Hepatocyte (in vitro differentiated cells): ENCODE data around the gene TCF7L2. TPM values are rescaled to one million over a fixed set of nuclear protein-coding genes. Genes with fewer than 3 reads are reported as not detected.

Source experiments
- DNase-seq: peaks from one replicate; pipeline ENCODE4 v3.0.0-alpha.2; 2016; ENCODE audit warnings: low spot score
- H2AFZ ChIP-seq: fragments of 200-600 bp; sonication (generic); 2 replicates; pipeline ENCODE4 v1.6.0; 2016; ENCODE audit warnings: antibody characterized with exemption, mild to moderate bottlenecking
- H3K27ac ChIP-seq: fragments of 200-600 bp; sonication (generic); 2 replicates; pipeline ENCODE4 v1.5.1; 2016; ENCODE audit warnings: mild to moderate bottlenecking
- H3K27me3 ChIP-seq: fragments of 200-600 bp; sonication (generic); 2 replicates; pipeline ENCODE4 v1.6.1; 2016
- H3K36me3 ChIP-seq: fragments of 200-600 bp; sonication (generic); replicated peaks from 2 replicates; pipeline ENCODE4 v1.5.1; 2016; ENCODE audit warnings: low read depth; ENCODE audit not compliant: insufficient read depth
- H3K4me1 ChIP-seq: fragments of 200-600 bp; sonication (generic); 2 replicates; pipeline ENCODE4 v1.5.1; 2016; ENCODE audit warnings: mild to moderate bottlenecking, moderate library complexity; ENCODE audit not compliant: insufficient read depth
- H3K4me2 ChIP-seq: fragments of 200-600 bp; sonication (generic); 2 replicates; pipeline ENCODE4 v1.6.0; 2016
- H3K4me3 ChIP-seq: fragments of 200-600 bp; sonication (generic); 2 replicates; pipeline ENCODE4 v1.5.1; 2016; ENCODE audit warnings: mild to moderate bottlenecking
- H3K79me2 ChIP-seq: fragments of 200-600 bp; sonication (generic); 2 replicates; pipeline ENCODE4 v1.6.0; 2017; ENCODE audit warnings: mild to moderate bottlenecking
- H3K9me2 ChIP-seq: fragments of 200-600 bp; sonication (generic); replicated peaks from 2 replicates; pipeline ENCODE4 v1.6.0; 2017; ENCODE audit warnings: mild to moderate bottlenecking; ENCODE audit not compliant: insufficient read depth
- H3K9me3 ChIP-seq: fragments of 200-600 bp; sonication (generic); 2 replicates; pipeline ENCODE4 v1.5.1; 2016; ENCODE audit warnings: low read depth, mild to moderate bottlenecking
- H4K20me1 ChIP-seq: fragments of 200-600 bp; sonication (generic); 2 replicates; pipeline ENCODE4 v1.6.0; 2016; ENCODE audit warnings: mild to moderate bottlenecking; ENCODE audit not compliant: insufficient read depth, poor library complexity, severe bottlenecking
- EZH2 ChIP-seq: fragments of 200-600 bp; sonication (generic); IDR thresholded peaks from 2 replicates; pipeline ENCODE4 v1.6.1; 2016; ENCODE audit warnings: antibody characterized with exemption, mild to moderate bottlenecking, borderline replicate concordance
- EZH2phosphoT487 ChIP-seq: fragments of 200-600 bp; sonication (generic); IDR thresholded peaks from one replicate; pipeline ENCODE4 v1.6.1; 2018; ENCODE audit warnings: antibody characterized with exemption, mild to moderate bottlenecking, low read depth, moderate library complexity; ENCODE audit not compliant: unreplicated experiment, severe bottlenecking
- WGBS: methylation state at CpG from one replicate; pipeline ENCODE4 v1.1.6; 2016; ENCODE audit warnings: low lambda C conversion rate; ENCODE audit errors: missing lambda C conversion rate; 5-methylcytosine and 5-hydroxymethylcytosine counted together
- polyA plus RNA-seq: library from polyadenylated mRNA; unstranded; fragments of >200 nt; fragmentation: Nextera tagmentation; extraction: Ambion mirVana; gene quantifications from 2 replicates; pipeline ENCODE4 v1.2.1, GENCODE V29; 2016
- total RNA-seq: library from RNA; depleted of rRNA; stranded (reverse); fragments of >200 nt; gene quantifications from 2 replicates; pipeline ENCODE4 v1.2.3, GENCODE V29; 2014
- TF ChIP-seq, protein P1 (sequence below): fragments of 200-600 bp; sonication (generic); IDR thresholded peaks from 2 replicates; pipeline ENCODE4 v1.5.1; 2016; ENCODE audit warnings: antibody characterized with exemption, mild to moderate bottlenecking; ENCODE audit not compliant: poor library complexity

The TCF7L2 gene
- total and polyA plus RNA-seq, 2 experiments from 2014 or later: 14.8 to 28.8 TPM

DNA sequence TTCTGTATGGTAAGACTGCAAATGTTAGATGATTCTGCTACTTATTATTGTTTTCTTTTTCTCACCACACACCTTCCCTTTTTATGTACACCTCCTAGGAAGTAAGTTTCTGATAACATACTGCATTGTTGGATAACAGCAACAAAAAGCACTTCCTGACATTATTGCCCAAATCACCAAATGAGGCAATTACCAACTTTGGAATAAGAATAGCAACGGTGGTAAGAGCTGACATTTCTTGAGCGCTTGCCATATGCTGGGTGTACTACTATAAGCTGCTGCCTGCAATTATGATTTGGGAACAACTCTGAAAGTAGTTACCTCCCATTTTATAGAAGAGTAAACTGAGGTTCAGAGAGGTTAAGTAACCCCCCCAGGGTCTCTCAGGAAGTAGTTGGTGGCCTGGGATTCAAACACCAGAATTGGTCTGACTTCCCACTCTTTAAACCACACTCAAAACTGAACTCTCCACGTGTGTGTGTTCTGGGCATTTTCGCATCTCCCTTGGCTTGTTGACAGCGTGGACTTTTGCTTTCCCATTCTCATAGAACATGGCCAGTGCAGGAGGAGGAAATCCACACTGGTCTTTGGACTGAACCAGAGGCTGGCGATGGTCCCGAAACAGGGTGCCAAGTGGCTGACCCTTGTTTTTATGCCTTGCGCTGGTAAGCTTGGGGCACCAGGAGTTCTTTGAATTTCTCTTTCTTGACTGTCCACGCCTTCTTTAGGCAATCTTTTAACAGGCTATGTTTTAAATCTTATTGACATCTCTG is 71.4 kb downstream of the TCF7L2 start:
- H3K4me3 ChIP-seq: no peak overlapping the region
- H4K20me1 ChIP-seq: peaks cover 83% of the 10 kb centered on the region
- H2AFZ ChIP-seq: no peak overlapping the region
- peaks cover 99% of the 10 kb centered on the region for H3K79me2 ChIP-seq
- H3K27me3 ChIP-seq: no peaks in the 10 kb centered on the region
- WGBS: 86% methylated on average over 9 of the region's 9 CpGs
- no peak for DNase-seq
- TF ChIP-seq, protein P1, sequence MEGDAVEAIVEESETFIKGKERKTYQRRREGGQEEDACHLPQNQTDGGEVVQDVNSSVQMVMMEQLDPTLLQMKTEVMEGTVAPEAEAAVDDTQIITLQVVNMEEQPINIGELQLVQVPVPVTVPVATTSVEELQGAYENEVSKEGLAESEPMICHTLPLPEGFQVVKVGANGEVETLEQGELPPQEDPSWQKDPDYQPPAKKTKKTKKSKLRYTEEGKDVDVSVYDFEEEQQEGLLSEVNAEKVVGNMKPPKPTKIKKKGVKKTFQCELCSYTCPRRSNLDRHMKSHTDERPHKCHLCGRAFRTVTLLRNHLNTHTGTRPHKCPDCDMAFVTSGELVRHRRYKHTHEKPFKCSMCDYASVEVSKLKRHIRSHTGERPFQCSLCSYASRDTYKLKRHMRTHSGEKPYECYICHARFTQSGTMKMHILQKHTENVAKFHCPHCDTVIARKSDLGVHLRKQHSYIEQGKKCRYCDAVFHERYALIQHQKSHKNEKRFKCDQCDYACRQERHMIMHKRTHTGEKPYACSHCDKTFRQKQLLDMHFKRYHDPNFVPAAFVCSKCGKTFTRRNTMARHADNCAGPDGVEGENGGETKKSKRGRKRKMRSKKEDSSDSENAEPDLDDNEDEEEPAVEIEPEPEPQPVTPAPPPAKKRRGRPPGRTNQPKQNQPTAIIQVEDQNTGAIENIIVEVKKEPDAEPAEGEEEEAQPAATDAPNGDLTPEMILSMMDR: no peak
- no peak for TF ChIP-seq EZH2phosphoT487
- no peak for TF ChIP-seq EZH2
- H3K9me3 ChIP-seq: no peaks in the 10 kb centered on the region
- H3K4me1 ChIP-seq: peaks cover 47% of the 10 kb centered on the region
- H3K27ac ChIP-seq: peak overlapping the region; percentile 3
- no peaks in the 10 kb centered on the region for H3K9me2 ChIP-seq
- H3K36me3 ChIP-seq: no peaks in the 10 kb centered on the region
- H3K4me2 ChIP-seq: no peak overlapping the region

DNA sequence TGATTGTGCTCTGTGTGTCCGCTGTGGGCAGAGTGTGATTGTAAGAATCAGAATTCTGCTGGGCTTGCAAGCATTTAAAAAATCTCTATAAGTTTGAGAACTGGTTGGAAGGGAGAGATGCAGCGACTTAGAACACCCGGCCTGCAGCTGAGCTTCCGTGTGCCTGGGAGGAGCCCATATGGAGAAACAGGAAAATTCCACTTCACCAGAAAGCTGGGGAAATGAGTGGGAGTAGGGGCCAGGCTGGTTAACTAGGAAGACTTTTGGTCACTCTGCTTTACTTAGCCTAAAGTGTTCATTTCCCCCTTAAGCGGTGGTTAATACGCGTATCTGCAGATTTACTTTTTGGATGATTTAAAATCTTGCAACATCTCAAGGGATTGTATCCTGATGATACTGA is 72.2 kb downstream of the TCF7L2 start:
- no peaks in the 10 kb centered on the region for H3K9me2 ChIP-seq
- no peak overlapping the region for H3K4me2 ChIP-seq
- H2AFZ ChIP-seq: no peak overlapping the region
- no peaks in the 10 kb centered on the region for H3K27me3 ChIP-seq
- 90% methylated on average over 7 of the region's 7 CpGs for WGBS
- H4K20me1 ChIP-seq: peaks cover 82% of the 10 kb centered on the region
- H3K27ac ChIP-seq: peak overlapping the region; percentile 3
- H3K36me3 ChIP-seq: no peaks in the 10 kb centered on the region
- H3K79me2 ChIP-seq: peaks cover 99% of the 10 kb centered on the region
- TF ChIP-seq EZH2: no peak
- TF ChIP-seq EZH2phosphoT487: no peak
- peaks cover 52% of the 10 kb centered on the region for H3K4me1 ChIP-seq
- no peaks in the 10 kb centered on the region for H3K9me3 ChIP-seq
- DNase-seq: no peak
- H3K4me3 ChIP-seq: no peak overlapping the region

DNA sequence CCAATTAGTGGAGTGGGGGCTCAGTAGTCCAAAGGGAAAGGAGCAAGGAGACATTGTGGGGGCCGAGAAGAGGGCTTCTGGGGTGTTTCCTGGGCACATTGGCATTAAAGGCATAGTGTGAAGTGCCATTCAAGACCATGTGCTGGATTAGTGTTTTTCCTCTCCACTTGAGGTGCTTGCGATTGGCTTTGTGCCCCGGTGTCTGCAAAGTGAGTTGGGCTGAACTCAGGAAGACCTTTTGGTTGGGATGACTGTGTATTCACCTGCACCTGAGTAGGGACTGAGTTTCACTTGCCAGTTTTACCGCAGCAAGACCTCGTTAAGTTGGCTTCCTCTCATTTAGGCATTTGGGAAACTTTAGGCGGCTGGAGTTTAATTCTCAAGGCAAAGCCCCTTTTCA is 73.0 kb downstream of the TCF7L2 start:
- H3K79me2 ChIP-seq: peaks cover 99% of the 10 kb centered on the region
- no peak overlapping the region for H2AFZ ChIP-seq
- H3K4me2 ChIP-seq: no peak overlapping the region
- WGBS: 92% methylated on average over 6 of the region's 6 CpGs
- no peak overlapping the region for H3K4me3 ChIP-seq
- peaks cover 82% of the 10 kb centered on the region for H4K20me1 ChIP-seq
- H3K9me2 ChIP-seq: no peaks in the 10 kb centered on the region
- no peaks in the 10 kb centered on the region for H3K36me3 ChIP-seq
- no peak overlapping the region for H3K27ac ChIP-seq
- no peak for DNase-seq
- H3K27me3 ChIP-seq: no peaks in the 10 kb centered on the region
- TF ChIP-seq, protein P1: no peak
- TF ChIP-seq EZH2phosphoT487 (no peak), EZH2 (no peak)
- H3K4me1 ChIP-seq: peaks cover 54% of the 10 kb centered on the region
- no peaks in the 10 kb centered on the region for H3K9me3 ChIP-seq

DNA sequence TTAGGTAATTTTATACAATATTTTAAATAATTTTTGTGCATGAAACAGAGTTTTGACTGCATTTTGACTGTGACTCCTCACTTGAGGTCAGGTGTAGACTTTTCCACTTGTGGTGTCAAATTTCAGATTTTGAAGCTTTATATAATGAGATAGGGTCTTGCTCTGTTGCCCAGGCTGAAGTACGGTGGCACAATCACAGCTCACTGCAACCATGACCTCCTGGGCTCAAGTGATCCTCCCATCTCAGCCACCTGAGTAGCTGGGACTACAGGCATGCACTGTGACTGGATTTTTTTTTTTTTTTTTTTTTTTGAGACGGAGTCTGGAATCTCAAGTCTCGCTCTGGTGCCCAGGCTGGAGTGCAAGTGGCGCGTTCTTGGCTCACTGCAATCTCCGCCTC is 74.9 kb downstream of the TCF7L2 start:
- peaks cover 100% of the 10 kb centered on the region for H3K79me2 ChIP-seq
- peaks cover 84% of the 10 kb centered on the region for H4K20me1 ChIP-seq

More for the DNA sequence above, 74.9 kb downstream of the TCF7L2 start:
- no peak overlapping the region for H2AFZ ChIP-seq
- no peak overlapping the region for H3K4me3 ChIP-seq
- H3K27me3 ChIP-seq: no peaks in the 10 kb centered on the region
- H3K9me2 ChIP-seq: no peaks in the 10 kb centered on the region
- H3K4me2 ChIP-seq: no peak overlapping the region
- H3K27ac ChIP-seq: no peak overlapping the region
- DNase-seq: no peak
- H3K9me3 ChIP-seq: no peaks in the 10 kb centered on the region
- TF ChIP-seq, protein P1: no peak
- TF ChIP-seq EZH2phosphoT487: no peak
- no peak for TF ChIP-seq EZH2
- WGBS: 100% methylated on average over 6 of the region's 6 CpGs
- H3K4me1 ChIP-seq: peaks cover 50% of the 10 kb centered on the region
- no peaks in the 10 kb centered on the region for H3K36me3 ChIP-seq
